Activated CD4-positive, alpha-beta T cell treated with anti-CD3 and anti-CD28 coated beads, Interleukin-2, amount 50 U/mL, for 48 hours (primary cell): ENCODE results near the gene FAM13B.
A peak's percentile ranks its signal among the peaks of the same experiment; 100 is the strongest.
"Not testable (repeated sequence)": the region's sequence is repeated elsewhere in the genome, so short reads cannot be mapped to it uniquely, and the experiment has no call there.

ENCODE experiments used
- DNase-seq, 2 experiments: peaks; one replicate each; pipeline ENCODE4 v3.0.0-alpha.2; 2020

FAM13B gene

GRCh38 chr5:138032572-138033385 lies at the start of gene FAM13B:
Gene FAM13B, minus strand, starts transcription at chr5:138033079. Its CDS starts 13,968 bp downstream, at chr5:138019111.
- peak; percentile 76 to 81 for DNase-seq

GRCh38 chr5:138082033-138082432 lies 49.2 kb upstream of the FAM13B start:
- DNase-seq: no peak

GRCh38 chr5:138078006-138078643 lies 45.2 kb upstream of the FAM13B start:
- DNase-seq: no peak

GRCh38 chr5:138077064-138077696 lies 44.3 kb upstream of the FAM13B start:
- peak; percentile 55 to 60 for DNase-seq

GRCh38 chr5:138070026-138070425 lies 37.1 kb upstream of the FAM13B start:
- not testable (repeated sequence) for DNase-seq

GRCh38 chr5:138068742-138069600 lies 36.1 kb upstream of the FAM13B start:
- peak; percentile 84 to 88 for DNase-seq

- DNase-seq: no peak
These were observed 35.1 kb upstream of the FAM13B start for GRCh38 chr5:138067945-138068344.

- peak; percentile 15 to 17 for DNase-seq
These were observed 32.2 kb upstream of the FAM13B start for GRCh38 chr5:138065102-138065501.

GRCh38 chr5:138064526-138064925 lies 31.6 kb upstream of the FAM13B start:
- DNase-seq: no peak

GRCh38 chr5:138054847-138055558 lies 22.1 kb upstream of the FAM13B start:
- DNase-seq: no peak

- no peak for DNase-seq
These were observed 21.3 kb upstream of the FAM13B start for GRCh38 chr5:138054206-138054605.

GRCh38 chr5:138053554-138053953 lies 20.7 kb upstream of the FAM13B start:
- DNase-seq: no peak

- not testable (repeated sequence) for DNase-seq
These were observed 19.8 kb upstream of the FAM13B start for GRCh38 chr5:138052718-138053117.

GRCh38 chr5:138051441-138052296 lies 18.8 kb upstream of the FAM13B start:
- DNase-seq: no peak

- DNase-seq: not testable (repeated sequence)
These were observed 12.4 kb upstream of the FAM13B start for GRCh38 chr5:138045283-138045682.

- no peak for DNase-seq
These were observed 5.9 kb upstream of the FAM13B start for GRCh38 chr5:138038826-138039225.

- DNase-seq: no peak
These were observed 5.2 kb upstream of the FAM13B start for GRCh38 chr5:138037907-138038633.

- DNase-seq: no peak
These were observed 4.4 kb upstream of the FAM13B start for GRCh38 chr5:138037271-138037670.

- DNase-seq: peak; percentile 41 to 61
These were observed 3.0 kb upstream of the FAM13B start for GRCh38 chr5:138035605-138036537.
